Effector memory CD4-positive, alpha-beta T cell (primary cell): ENCODE data around the gene OLFML1.
"Not testable (repeated sequence)": the region's sequence is repeated elsewhere in the genome, so short reads cannot be mapped to it uniquely, and the experiment has no call there.

Experiments
- DNase-seq, 3 donors: peaks; one replicate each; pipeline ENCODE4 v3.0.0-alpha.2; 2020
- H3K27ac ChIP-seq: 2 replicates; pipeline ENCODE4 v1.7.0; 2013; ENCODE audit warnings: mild to moderate bottlenecking, low read length, moderate library complexity; ENCODE audit not compliant: insufficient read depth, poor library complexity, severe bottlenecking
- H3K27me3 ChIP-seq: replicated peaks from 2 replicates; pipeline ENCODE4 v1.7.0; 2013; ENCODE audit warnings: mild to moderate bottlenecking, low read length; ENCODE audit not compliant: insufficient read depth, control insufficient read depth, poor library complexity, severe bottlenecking
- H3K36me3 ChIP-seq: 2 replicates; pipeline ENCODE4 v1.7.0; 2013; ENCODE audit warnings: mild to moderate bottlenecking, low read length, moderate library complexity; ENCODE audit not compliant: control insufficient read depth, insufficient read depth
- H3K4me1 ChIP-seq: 2 replicates; pipeline ENCODE4 v1.7.0; 2013; ENCODE audit warnings: low read length, mild to moderate bottlenecking; ENCODE audit not compliant: control insufficient read depth, insufficient read depth, poor library complexity, severe bottlenecking
- H3K4me3 ChIP-seq: 2 replicates; pipeline ENCODE4 v1.7.0; 2013; ENCODE audit warnings: low read length, low read depth, mild to moderate bottlenecking; ENCODE audit not compliant: insufficient read depth, poor library complexity, severe bottlenecking
- H3K9me3 ChIP-seq: 2 replicates; pipeline ENCODE4 v1.7.0; 2013; ENCODE audit warnings: mild to moderate bottlenecking, low read length, moderate library complexity; ENCODE audit not compliant: control insufficient read depth

The OLFML1 gene

DNA sequence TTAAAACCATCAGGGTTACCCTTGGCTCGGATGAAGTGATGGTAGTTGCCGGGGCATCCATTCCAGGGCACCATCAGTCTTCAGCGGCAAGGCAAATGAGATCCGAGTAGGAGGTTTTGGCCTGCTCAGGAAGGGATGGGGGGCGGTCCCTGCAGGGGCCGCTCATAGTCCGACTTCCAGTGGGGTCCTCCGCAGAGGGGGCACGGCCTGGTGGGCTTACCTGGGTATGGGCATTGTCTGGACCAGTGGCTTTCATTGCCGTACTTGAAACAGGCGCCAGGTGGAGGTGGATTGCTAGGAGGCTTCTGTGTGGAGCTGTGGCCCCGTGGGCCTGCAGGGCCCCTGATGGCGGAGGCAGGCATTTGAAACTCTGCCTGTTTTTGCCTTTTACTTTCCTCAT lies 32.4 kb downstream of the OLFML1 start:
- H3K4me1 ChIP-seq = peaks cover 10% of the 10 kb centered on the region
- H3K4me3 ChIP-seq, H3K9me3 ChIP-seq, H3K27ac ChIP-seq, H3K27me3 ChIP-seq, DNase-seq, H3K36me3 ChIP-seq: not testable (repeated sequence)

GRCh38 chr11:7518811-7519562 lies 33.7 kb downstream of the OLFML1 start:
- H3K4me3 ChIP-seq = no peak overlapping the region
- DNase-seq = no peak
- H3K4me1 ChIP-seq = peaks cover 5% of the 10 kb centered on the region
- H3K27ac ChIP-seq = no peak overlapping the region
- H3K27me3 ChIP-seq = no peaks in the 10 kb centered on the region
- H3K9me3 ChIP-seq = no peaks in the 10 kb centered on the region
- no peaks in the 10 kb centered on the region for H3K36me3 ChIP-seq

DNA sequence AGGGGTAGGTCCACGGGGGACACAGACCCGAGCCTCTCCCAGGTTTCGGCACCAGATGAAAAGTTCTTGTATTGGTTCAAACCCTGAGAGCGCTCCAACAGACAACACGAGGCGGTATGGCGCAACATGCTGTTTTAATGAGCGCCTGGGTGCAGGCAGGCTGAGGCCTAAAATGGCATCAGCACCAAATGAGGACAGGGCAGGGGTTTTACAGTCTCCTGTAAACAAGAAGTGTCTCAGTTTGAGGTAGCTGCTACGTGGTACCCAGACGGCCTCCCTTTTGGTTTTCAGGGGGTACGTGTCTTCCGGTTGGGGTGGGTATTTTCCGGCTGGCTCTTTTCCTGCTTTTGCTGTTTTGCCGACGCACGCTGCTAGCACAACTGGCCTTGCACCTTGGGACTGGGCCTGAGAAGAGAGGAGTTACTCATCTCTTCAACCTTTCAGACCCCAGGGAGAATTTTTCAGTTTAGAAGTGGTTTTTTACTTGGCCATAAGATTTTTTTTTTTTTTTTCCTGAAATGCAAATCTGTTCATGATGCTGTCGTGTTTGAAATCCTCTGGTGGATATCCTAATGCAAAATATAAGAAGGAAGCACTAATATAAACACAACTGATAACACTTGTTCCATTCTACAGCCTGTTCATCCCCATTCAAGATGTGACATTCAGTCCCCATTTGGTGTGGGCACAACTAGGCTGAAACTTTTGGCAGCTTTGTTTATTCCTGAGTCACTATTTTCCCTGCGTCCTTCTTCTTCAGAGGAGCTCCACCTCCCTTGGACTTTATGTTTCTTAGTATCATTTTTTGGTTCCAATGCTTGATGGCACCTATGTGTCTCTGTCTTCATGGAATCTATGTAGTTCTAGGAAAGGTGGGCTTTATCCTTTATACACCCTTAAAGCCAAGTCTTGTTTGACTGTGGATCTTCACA lies 35.0 kb downstream of the OLFML1 start:
- Histone ChIP-seq H3K36me3 (no peaks in the 10 kb centered on the region), H3K27ac (peak overlapping the region; percentile 6), H3K4me1 (no peaks in the 10 kb centered on the region), H3K9me3 (no peaks in the 10 kb centered on the region), H3K27me3 (no peaks in the 10 kb centered on the region), H3K4me3 (no peak overlapping the region)
- DNase-seq = no peak

GRCh38 chr11:7520981-7521487 lies 35.7 kb downstream of the OLFML1 start:
- H3K4me1 ChIP-seq = peaks cover 1% of the 10 kb centered on the region
- H3K27me3 ChIP-seq = no peaks in the 10 kb centered on the region
- H3K4me3 ChIP-seq = no peak overlapping the region
- DNase-seq = no peak
- H3K27ac ChIP-seq = no peak overlapping the region
- H3K9me3 ChIP-seq = no peaks in the 10 kb centered on the region
- no peaks in the 10 kb centered on the region for H3K36me3 ChIP-seq

DNA sequence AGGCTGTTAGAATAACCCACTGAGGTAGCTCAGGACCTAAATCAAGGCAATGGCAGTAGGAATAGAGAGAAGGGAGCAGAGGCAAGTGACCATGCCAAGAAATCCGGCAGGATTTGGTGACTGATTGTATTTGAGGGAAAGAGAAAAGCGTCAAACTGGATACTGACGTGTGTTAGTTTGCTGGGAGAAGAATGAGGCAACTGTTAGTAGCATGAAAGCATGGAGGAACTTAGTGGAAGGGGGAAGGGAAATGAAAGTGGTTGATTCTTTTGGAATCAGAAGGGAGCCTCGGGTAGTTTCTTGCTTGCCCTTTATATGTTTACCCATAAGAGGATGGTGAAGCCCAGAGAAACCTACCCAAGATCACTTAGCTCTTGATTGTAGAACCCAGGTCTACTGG lies 36.8 kb downstream of the OLFML1 start:
- Histone ChIP-seq H3K4me3 (no peak overlapping the region), H3K27me3 (no peaks in the 10 kb centered on the region), H3K4me1 (peaks cover 8% of the 10 kb centered on the region), H3K27ac (no peak overlapping the region), H3K9me3 (no peaks in the 10 kb centered on the region), H3K36me3 (no peaks in the 10 kb centered on the region)
- no peak for DNase-seq

- Histone ChIP-seq H3K4me1 (peaks cover 13% of the 10 kb centered on the region), H3K27me3 (no peaks in the 10 kb centered on the region), H3K9me3 (no peaks in the 10 kb centered on the region), H3K4me3 (no peak overlapping the region), H3K27ac (no peak overlapping the region), H3K36me3 (no peaks in the 10 kb centered on the region)
- no peak for DNase-seq
These were observed 37.2 kb downstream of the OLFML1 start for GRCh38 chr11:7522546-7522945.

GRCh38 chr11:7523416-7524210 lies 38.3 kb downstream of the OLFML1 start:
- H3K4me1 ChIP-seq = peaks cover 19% of the 10 kb centered on the region
- no peaks in the 10 kb centered on the region for H3K9me3 ChIP-seq
- H3K36me3 ChIP-seq = no peaks in the 10 kb centered on the region
- no peaks in the 10 kb centered on the region for H3K27me3 ChIP-seq
- no peak for DNase-seq
- no peak overlapping the region for H3K4me3 ChIP-seq
- no peak overlapping the region for H3K27ac ChIP-seq

- peaks cover 25% of the 10 kb centered on the region for H3K4me1 ChIP-seq
- no peaks in the 10 kb centered on the region for H3K36me3 ChIP-seq
- H3K27me3 ChIP-seq = no peaks in the 10 kb centered on the region
- no peak for DNase-seq
- H3K27ac ChIP-seq = no peak overlapping the region
- no peak overlapping the region for H3K4me3 ChIP-seq
- H3K9me3 ChIP-seq = no peaks in the 10 kb centered on the region
These were observed 39.3 kb downstream of the OLFML1 start for GRCh38 chr11:7524462-7525235.

DNA sequence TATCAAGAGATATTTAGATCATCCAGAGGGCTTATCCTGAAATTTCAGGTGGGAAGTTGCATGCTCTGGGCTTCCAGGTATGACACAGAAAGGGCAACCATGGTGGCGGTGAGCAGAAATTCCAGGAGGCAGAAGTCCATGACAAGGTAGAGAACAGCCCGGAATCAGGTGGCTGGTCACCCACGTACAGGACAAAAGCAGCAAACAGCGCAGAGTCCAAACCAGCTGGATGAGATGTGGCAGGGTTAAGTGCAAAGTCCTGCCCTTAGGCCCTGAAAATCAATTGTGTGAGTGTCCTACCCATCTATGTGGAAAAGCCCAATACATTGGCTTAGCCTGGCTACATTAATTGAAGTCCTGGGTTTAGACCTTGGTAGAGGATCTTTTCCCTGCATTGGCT lies 40.1 kb downstream of the OLFML1 start:
- Histone ChIP-seq H3K36me3 (no peaks in the 10 kb centered on the region), H3K27ac (no peak overlapping the region), H3K27me3 (no peaks in the 10 kb centered on the region), H3K9me3 (no peaks in the 10 kb centered on the region), H3K4me1 (peaks cover 26% of the 10 kb centered on the region), H3K4me3 (no peak overlapping the region)
- DNase-seq = no peak
